Panc1 (cell line): Measurements from ENCODE around the gene PDCD11. TPM values are rescaled to one million over a fixed set of nuclear protein-coding genes. Genes with fewer than 3 reads are reported as not detected.

ENCODE experiments used
- ATAC-seq: fragments of 200-7000 bp; cut with Tn5 transposase; 2 replicates; pipeline ENCODE4 v1.9.1; 2020; ENCODE audit warnings: mild to moderate bottlenecking, moderate library complexity
- BruUV-seq: library from RNA; stranded (reverse); fragments of 400-500 nt; replicated peaks from 2 replicates; lab custom pipeline; 2021; lab: Mats Ljungman, UMichigan
- CTCF ChIA-PET: fragments of 300-600 bp; sonication (Branson Sonifier 250); formaldehyde crosslinking; loops from one replicate; lab custom pipeline; 2022; ENCODE audit warnings: antibody characterized with exemption; lab: Charles Lee
- POLR2A ChIA-PET: fragments of 300-600 bp; sonication (Branson Sonifier 250); formaldehyde crosslinking; loops from one replicate; lab custom pipeline; 2022; ENCODE audit warnings: antibody characterized with exemption; lab: Charles Lee
- DNase-seq: peaks from one replicate; pipeline ENCODE4 v3.0.0-alpha.2; 2010; ENCODE audit warnings: low read depth, low spot score
- H3K27ac ChIP-seq: 2 replicates; pipeline ENCODE4 v1.5.1; 2011; ENCODE audit warnings: mild to moderate bottlenecking, low read length, inconsistent platforms
- H3K27me3 ChIP-seq: fragments of 200-500 bp; sonication (Bioruptor generic); 2 replicates; pipeline ENCODE4 v1.6.0; 2014; ENCODE audit warnings: low read length, inconsistent platforms; ENCODE audit not compliant: control insufficient read depth, insufficient read depth
- H3K36me3 ChIP-seq: fragments of 200-500 bp; sonication (Bioruptor generic); 2 replicates; pipeline ENCODE4 v1.5.1; 2014; ENCODE audit warnings: inconsistent platforms, mild to moderate bottlenecking, low read length, moderate library complexity; ENCODE audit not compliant: control insufficient read depth, insufficient read depth
- H3K4me1 ChIP-seq: 2 replicates; pipeline ENCODE4 v1.5.1; 2011; ENCODE audit warnings: inconsistent platforms, mild to moderate bottlenecking, low read length, moderate library complexity; ENCODE audit not compliant: control insufficient read depth, insufficient read depth
- H3K4me3 ChIP-seq, 2 experiments: 2 replicates each; pipeline ENCODE4 v1.5.1; 2011 to 2012; ENCODE audit warnings: low read depth in 2 of 2, low read length in 2 of 2, mild to moderate bottlenecking in 2 of 2, inconsistent platforms in 1 of 2, moderate library complexity in 1 of 2
- H3K9me3 ChIP-seq: fragments of 200-500 bp; sonication (Bioruptor generic); 2 replicates; pipeline ENCODE4 v1.5.1; 2014; ENCODE audit warnings: low read depth, mild to moderate bottlenecking, inconsistent platforms, low read length, moderate library complexity; ENCODE audit not compliant: control insufficient read depth, insufficient read depth
- CTCF ChIP-seq: fragments of 450-650 bp; IDR thresholded peaks from 2 replicates; pipeline ENCODE4 v1.5.1; 2017; ENCODE audit warnings: mild to moderate bottlenecking
- POLR2AphosphoS5 ChIP-seq: IDR thresholded peaks from 2 replicates; pipeline ENCODE4 v1.6.1; 2012; ENCODE audit warnings: mild to moderate bottlenecking, low read depth, low read length, moderate library complexity
- REST ChIP-seq, 2 experiments: IDR thresholded peaks; 2 replicates each; pipeline ENCODE4 v1.6.1; 2011 to 2012; ENCODE audit warnings: low read depth in 2 of 2, control low read depth in 1 of 2, low read length in 1 of 2, mild to moderate bottlenecking in 1 of 2, moderate library complexity in 1 of 2; ENCODE audit not compliant: insufficient read depth in 1 of 2
- SIN3A ChIP-seq: IDR thresholded peaks from 2 replicates; pipeline ENCODE4 v1.6.1; 2012; ENCODE audit warnings: low read depth, mild to moderate bottlenecking, low read length, moderate library complexity, borderline replicate concordance; ENCODE audit not compliant: insufficient read depth
- TCF7L2 ChIP-seq: IDR thresholded peaks from 2 replicates; pipeline ENCODE4 v1.6.1; 2011; ENCODE audit warnings: mild to moderate bottlenecking, low read depth, low read length, inconsistent platforms
- in situ Hi-C: cut with HindIII; loops from 2 replicates; pipeline ENCODE4 v1.10.0; 2016; ENCODE audit warnings: low sequenced_read_pairs, low pct_unique_long_range_greater_than_20kb
- intact Hi-C: fragments of 100-400 bp; cut with micrococcal nuclease; formaldehyde crosslinking; loops from one replicate; pipeline ENCODE4 v1.10.0; 2022; ENCODE audit not compliant: unreplicated experiment
- total RNA-seq: library from RNA; stranded (reverse); gene quantifications from one replicate; pipeline ENCODE4 v1.2.1, GENCODE V29; 2021; ENCODE audit not compliant: unreplicated experiment

PDCD11 gene
- total RNA-seq, 1 experiment from 2014 or later: 92.8 TPM

GRCh38 chr10:103439776-103440175, 43.4 kb downstream of the PDCD11 start:
- Histone ChIP-seq H3K9me3 (no peaks in the 10 kb centered on the region), H3K4me1 (no peaks in the 10 kb centered on the region), H3K36me3 (peaks cover 46% of the 10 kb centered on the region), H3K27me3 (no peaks in the 10 kb centered on the region), H3K4me3 (no peak overlapping the region), H3K27ac (no peak overlapping the region)
- ATAC-seq: no peak
- no peak for TF ChIP-seq POLR2AphosphoS5
- TF ChIP-seq TCF7L2: no peak
- no peak for TF ChIP-seq SIN3A
- TSS peak; percentile 35 for BruUV-seq
- ChIA-PET POLR2A (no interaction called here), CTCF (no interaction called here)
- intact Hi-C loops (no loop called here), in situ Hi-C loops (no loop called here)
- no peak for DNase-seq

- intact Hi-C loops: no loop called here
- H3K27me3 ChIP-seq: no peaks in the 10 kb centered on the region
- DNase-seq (no peak), ATAC-seq (no peak)
- in situ Hi-C loops: no loop called here
- ChIA-PET CTCF (no interaction called here), POLR2A (no interaction called here)
- BruUV-seq: no TSS peak
- peaks cover 44% of the 10 kb centered on the region for H3K36me3 ChIP-seq
- no peak overlapping the region for H3K4me3 ChIP-seq
- H3K27ac ChIP-seq: no peak overlapping the region
- H3K9me3 ChIP-seq: no peaks in the 10 kb centered on the region
- TF ChIP-seq SIN3A: no peak
- no peak for TF ChIP-seq POLR2AphosphoS5
- no peak for TF ChIP-seq CTCF
- no peak for TF ChIP-seq TCF7L2
- no peak for TF ChIP-seq REST (IDR thresholded peaks at IDR 0.05; ENCODE audit: insufficient read depth in 1 of 2, low read depth in 2 of 2, low read length in 1 of 2)
- H3K4me1 ChIP-seq: no peaks in the 10 kb centered on the region
These were observed 44.0 kb downstream of the PDCD11 start for GRCh38 chr10:103440416-103440815.

- Histone ChIP-seq H3K36me3 (peaks cover 46% of the 10 kb centered on the region), H3K4me1 (no peaks in the 10 kb centered on the region), H3K27me3 (no peaks in the 10 kb centered on the region), H3K9me3 (no peaks in the 10 kb centered on the region), H3K4me3 (no peak overlapping the region), H3K27ac (no peak overlapping the region)
- ChIA-PET CTCF (no interaction called here), POLR2A (no interaction called here)
- no peak for DNase-seq
- in situ Hi-C loops (no loop called here), intact Hi-C loops (no loop called here)
- TF ChIP-seq REST (IDR thresholded peaks at IDR 0.05; ENCODE audit: insufficient read depth in 1 of 2, low read depth in 2 of 2, low read length in 1 of 2) (no peak), TCF7L2 (no peak), POLR2AphosphoS5 (no peak), SIN3A (no peak), CTCF (no peak)
- no peak for ATAC-seq
- BruUV-seq: no TSS peak
These were observed 44.8 kb downstream of the PDCD11 start for GRCh38 chr10:103441206-103441605.
